K562 (cell line): ENCODE measurements around the gene ASPA. TPM values are rescaled to one million over a fixed set of nuclear protein-coding genes. Genes with fewer than 3 reads are reported as not detected.

Experiments
- ATAC-seq: fragments of 200-7000 bp; cut with Tn5 transposase; 3 replicates; pipeline ENCODE4 v1.9.1; 2020; ENCODE audit warnings: moderate library complexity
- BruUV-seq: library from RNA; stranded (reverse); fragments of 400-500 nt; replicated peaks from 2 replicates; lab custom pipeline; 2021; lab: Mats Ljungman, UMichigan
- CTCF ChIA-PET: fragments of 300-600 bp; formaldehyde crosslinking; extraction: SDS; loops from one replicate; lab custom pipeline; 2021; ENCODE audit warnings: low intra/inter-chr PET ratio; lab: Yijun Ruan, JAX
- POLR2A ChIA-PET: fragments of 300-600, 350-650 bp; sonication (Branson Sonifier 250); formaldehyde crosslinking; extraction: SDS; loops from one replicate; lab custom pipeline; 2021; ENCODE audit warnings: antibody characterized with exemption, inconsistent platforms; lab: Yijun Ruan, JAX
- DNase-seq, 4 experiments: peaks; one replicate each; pipeline versions ENCODE4 v3.0.0 to v3.0.0-alpha.2; 2011 to 2018; ENCODE audit warnings: low spot score in 3 of 4, mixed read lengths in 3 of 4; ENCODE audit errors: extremely low read depth in 1 of 4
- FAIRE-seq: peaks from 2 replicates; lab custom pipeline; 2011; peaks lifted over from hg19 to GRCh38; lab: Jason Lieb, UNC
- H2AFZ ChIP-seq: 2 replicates; pipeline ENCODE4 v1.6.0; 2011; ENCODE audit warnings: low read depth, low read length, control low read depth, inconsistent platforms
- H3K27ac ChIP-seq: fragments of 200-600 bp; 3 replicates; pipeline ENCODE4 v1.8.0; 2011; ENCODE audit warnings: low read depth, mild to moderate bottlenecking, control low read depth, inconsistent platforms, low read length, moderate library complexity, mixed read lengths; ENCODE audit errors: extremely low read depth
- H3K27me3 ChIP-seq, 2 experiments: fragments of 300-600 bp in 1 of 2; 2 replicates in 1 of 2; 3 replicates in 1 of 2; pipeline versions ENCODE4 v1.6.0 to v1.8.0; 2011; ENCODE audit warnings: inconsistent platforms in 2 of 2, low read length in 2 of 2, mild to moderate bottlenecking in 1 of 2, mixed read lengths in 1 of 2, moderate library complexity in 1 of 2; ENCODE audit not compliant: control insufficient read depth in 2 of 2, insufficient read depth in 2 of 2
- H3K36me3 ChIP-seq: fragments of 300-600 bp; 3 replicates; pipeline ENCODE4 v1.8.0; 2011; ENCODE audit warnings: mild to moderate bottlenecking, low read length, inconsistent platforms; ENCODE audit not compliant: control insufficient read depth, insufficient read depth
- H3K4me1 ChIP-seq, 2 experiments: fragments of 200-600 bp in 1 of 2; replicated peaks in 1 of 2; 2 replicates in 1 of 2; 3 replicates in 1 of 2; pipeline versions ENCODE4 v1.5.1 to v1.8.0; 2011; ENCODE audit warnings: inconsistent platforms in 2 of 2, low read length in 2 of 2, mild to moderate bottlenecking in 1 of 2, mixed read lengths in 1 of 2, moderate library complexity in 1 of 2; ENCODE audit not compliant: control insufficient read depth in 2 of 2, insufficient read depth in 2 of 2
- H3K4me2 ChIP-seq: 2 replicates; pipeline ENCODE4 v1.6.1; 2011; ENCODE audit warnings: low read length, control low read depth, inconsistent platforms, mixed read lengths; ENCODE audit not compliant: insufficient read depth
- H3K4me3 ChIP-seq: fragments of 200-600 bp; sonication (generic), shearing (Covaris generic); 2 replicates; pipeline ENCODE4 v1.5.1; 2016; ENCODE audit warnings: control low read depth, inconsistent platforms
- H3K79me2 ChIP-seq: fragments of 200-600 bp; 3 replicates; pipeline ENCODE4 v1.8.0; 2011; ENCODE audit warnings: low read length, inconsistent platforms; ENCODE audit not compliant: control insufficient read depth, insufficient read depth
- H3K9ac ChIP-seq, 2 experiments: 2 replicates each; pipeline versions ENCODE4 v1.6.0 to v1.6.1; 2011; ENCODE audit warnings: low read depth in 2 of 2, low read length in 2 of 2, control low read depth in 1 of 2, inconsistent platforms in 1 of 2, mild to moderate bottlenecking in 1 of 2, mixed read lengths in 1 of 2; ENCODE audit not compliant: insufficient read depth in 1 of 2
- H3K9me1 ChIP-seq: one replicate; pipeline ENCODE4 v1.6.0; 2011; ENCODE audit warnings: inconsistent platforms, mild to moderate bottlenecking, low read length, moderate library complexity; ENCODE audit not compliant: control insufficient read depth, insufficient read depth
- H3K9me3 ChIP-seq: replicated peaks from 2 replicates; pipeline ENCODE4 v1.5.1; 2011; ENCODE audit warnings: low read depth, low read length, inconsistent platforms; ENCODE audit not compliant: control insufficient read depth, insufficient read depth
- H4K20me1 ChIP-seq: replicated peaks from 2 replicates; pipeline ENCODE4 v1.6.1; 2011; ENCODE audit warnings: low read length, inconsistent platforms, mixed read lengths; ENCODE audit not compliant: control insufficient read depth, insufficient read depth
- CEBPG ChIP-seq, 3 experiments: fragments of 200-800 bp in 1 of 3; sonication (Bioruptor generic) in 1 of 3; sonication (generic) in 1 of 3; formaldehyde crosslinking in 1 of 3; IDR thresholded peaks in 2 of 3; conservative IDR thresholded peaks in 1 of 3; 2 replicates each; pipeline versions ENCODE4 v1.6.1 to v1.8.0; 2016 to 2022; ENCODE audit warnings: missing compliant biosample characterization in 2 of 3, missing genetic modification characterization in 2 of 3, mild to moderate bottlenecking in 1 of 3, missing genetic modification reagents in 1 of 3
- DIDO1 ChIP-seq: fragments of 450-650 bp; IDR thresholded peaks from 2 replicates; pipeline ENCODE4 v1.6.1; 2016; ENCODE audit warnings: low read depth, missing biosample characterization, missing genetic modification characterization
- DMBX1 ChIP-seq: fragments of 250-450 bp; sonication (Bioruptor Pico); IDR thresholded peaks from 2 replicates; pipeline ENCODE4 v1.8.0; 2022; ENCODE audit warnings: inconsistent platforms, mild to moderate bottlenecking, moderate library complexity, borderline replicate concordance
- FOXA3 ChIP-seq, 2 experiments: fragments of 450-650 bp in 1 of 2; sonication (generic) in 1 of 2; formaldehyde crosslinking; IDR thresholded peaks in 1 of 2; conservative IDR thresholded peaks in 1 of 2; 2 replicates each; pipeline versions ENCODE4 v1.4.0 to v1.8.0; 2020 to 2022; ENCODE audit warnings: mild to moderate bottlenecking in 2 of 2, missing genetic modification reagents in 1 of 2
- GTF2F1 ChIP-seq: IDR thresholded peaks from 2 replicates; pipeline ENCODE4 v1.6.1; 2011; ENCODE audit warnings: low read depth, low read length, improper control_type of control experiment
- NFRKB ChIP-seq: fragments of 450-650 bp; IDR thresholded peaks from 2 replicates; pipeline ENCODE4 v1.6.1; 2016; ENCODE audit warnings: low read depth
- TCF7 ChIP-seq: sonication (generic); IDR thresholded peaks from 2 replicates; pipeline ENCODE4 v1.6.1; 2016; ENCODE audit warnings: antibody characterized with exemption, borderline replicate concordance
- ZC3H4 ChIP-seq: sonication (generic); formaldehyde crosslinking; IDR thresholded peaks from 2 replicates; pipeline ENCODE4 v1.9.0; 2021; ENCODE audit warnings: missing genetic modification reagents, borderline replicate concordance
- ZNF134 ChIP-seq: fragments of 250-450 bp; sonication (Bioruptor Pico); conservative IDR thresholded peaks from 2 replicates; pipeline ENCODE4 v1.4.0; 2020
- WGBS: fragments of 100-300 bp; shearing (Covaris generic); methylation state at CpG from one replicate; pipeline ENCODE4 v1.1.6; 2016; ENCODE audit warnings: low coverage, mixed read lengths; ENCODE audit not compliant: insufficient coverage; ENCODE audit errors: missing lambda C conversion rate; 5-methylcytosine and 5-hydroxymethylcytosine counted together
- in situ Hi-C: fragments of 300-500 bp; cut with MboI; formaldehyde crosslinking; loops from 4 replicates; pipeline ENCODE4 v1.15.0; 2018; ENCODE audit warnings: inconsistent platforms, mixed read lengths
- intact Hi-C: fragments of 100-400 bp; cut with micrococcal nuclease; formaldehyde crosslinking; loops from 2 replicates; pipeline ENCODE4 v1.14.2; 2022
- polyA plus RNA-seq, 8 experiments: library from polyadenylated mRNA; depleted of rRNA in 4 of 8; stranded (reverse) in 5 of 8; unstranded in 3 of 8; fragments of >200 nt; fragmentation: Nextera tagmentation in 2 of 8; fragmentation: Illumina TruSeq in 1 of 8; extraction: Ambion mirVana in 2 of 8; extraction: Trizol in 1 of 8; gene quantifications; 2 replicates each; pipeline versions ENCODE4 v1.2.1 to v1.2.3, GENCODE V29; 2011 to 2014; ENCODE audit warnings: inconsistent platforms in 1 of 8, missing spikeins in 1 of 8
- total RNA-seq, 7 experiments: library from RNA; depleted of rRNA in 6 of 7; stranded (reverse); fragments of >200 nt in 6 of 7; fragmentation: Illumina TruSeq in 2 of 7; extraction: Trizol in 2 of 7; gene quantifications; 2 replicates each; pipeline versions ENCODE4 v1.2.1 to v1.2.3, GENCODE V29; 2011 to 2021; ENCODE audit warnings: low replicate concordance in 1 of 7
- TF ChIP-seq, protein P1 (sequence below): fragments of 250-450 bp; sonication (Bioruptor Pico); IDR thresholded peaks from 2 replicates; pipeline ENCODE4 v1.8.0; 2022; ENCODE audit warnings: moderate library complexity, mild to moderate bottlenecking, inconsistent platforms
- TF ChIP-seq, protein P2 (sequence below), 2 experiments: fragments of 450-650 bp; conservative IDR thresholded peaks; 2 replicates each; pipeline ENCODE4 v1.6.1; 2017; ENCODE audit warnings: mild to moderate bottlenecking in 2 of 2, moderate library complexity in 2 of 2
- TF ChIP-seq, protein P3 (sequence below): sonication (generic); formaldehyde crosslinking; IDR thresholded peaks from 2 replicates; pipeline ENCODE4 v1.8.0; 2022; ENCODE audit warnings: mild to moderate bottlenecking, missing genetic modification reagents
- TF ChIP-seq, protein P4 (sequence below), 3 experiments: IDR thresholded peaks in 2 of 3; conservative IDR thresholded peaks in 1 of 3; 2 replicates each; pipeline ENCODE4 v1.5.1; 2011 to 2012; ENCODE audit warnings: low read length in 3 of 3, mild to moderate bottlenecking in 3 of 3, control low read depth in 2 of 3, improper control_type of control experiment in 1 of 3, inconsistent platforms in 1 of 3, low read depth in 1 of 3, mixed read lengths in 1 of 3, moderate library complexity in 1 of 3; ENCODE audit not compliant: insufficient read depth in 2 of 3

The ASPA gene
- total and polyA plus RNA-seq, 9 of the 15 experiments (the other 6 are each of a cell fraction or from before 2014, with no cell fraction given) = not detected

DNA sequence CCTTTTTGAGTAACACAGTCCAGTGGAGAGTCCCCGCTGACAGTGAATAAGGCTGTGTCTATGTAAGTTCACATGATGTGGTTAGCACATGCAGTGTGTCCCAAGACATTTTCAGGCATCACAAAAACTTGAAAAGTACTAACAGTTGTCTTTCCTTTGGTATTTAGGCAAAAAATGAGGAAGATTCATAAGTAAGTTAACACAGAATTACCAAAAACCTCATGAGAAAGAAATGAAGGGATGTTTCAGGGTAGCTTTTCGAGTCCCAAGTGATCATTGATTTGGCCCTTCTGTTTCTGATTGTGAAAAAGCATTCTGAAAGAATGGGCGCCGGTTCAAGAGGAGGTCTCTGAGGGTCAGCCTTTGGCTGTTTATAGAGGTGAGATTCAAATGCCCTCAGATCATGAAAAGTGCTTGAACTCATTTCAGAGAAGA, 529 bp upstream of the ASPA start (continued):
- TF ChIP-seq, protein P1, sequence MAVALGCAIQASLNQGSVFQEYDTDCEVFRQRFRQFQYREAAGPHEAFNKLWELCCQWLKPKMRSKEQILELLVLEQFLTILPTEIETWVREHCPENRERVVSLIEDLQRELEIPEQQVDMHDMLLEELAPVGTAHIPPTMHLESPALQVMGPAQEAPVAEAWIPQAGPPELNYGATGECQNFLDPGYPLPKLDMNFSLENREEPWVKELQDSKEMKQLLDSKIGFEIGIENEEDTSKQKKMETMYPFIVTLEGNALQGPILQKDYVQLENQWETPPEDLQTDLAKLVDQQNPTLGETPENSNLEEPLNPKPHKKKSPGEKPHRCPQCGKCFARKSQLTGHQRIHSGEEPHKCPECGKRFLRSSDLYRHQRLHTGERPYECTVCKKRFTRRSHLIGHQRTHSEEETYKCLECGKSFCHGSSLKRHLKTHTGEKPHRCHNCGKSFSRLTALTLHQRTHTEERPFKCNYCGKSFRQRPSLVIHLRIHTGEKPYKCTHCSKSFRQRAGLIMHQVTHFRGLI (CRISPR knock-in tag) = no peak
- TF ChIP-seq DIDO1 (tag) = no peak
- TF ChIP-seq, protein P2, sequence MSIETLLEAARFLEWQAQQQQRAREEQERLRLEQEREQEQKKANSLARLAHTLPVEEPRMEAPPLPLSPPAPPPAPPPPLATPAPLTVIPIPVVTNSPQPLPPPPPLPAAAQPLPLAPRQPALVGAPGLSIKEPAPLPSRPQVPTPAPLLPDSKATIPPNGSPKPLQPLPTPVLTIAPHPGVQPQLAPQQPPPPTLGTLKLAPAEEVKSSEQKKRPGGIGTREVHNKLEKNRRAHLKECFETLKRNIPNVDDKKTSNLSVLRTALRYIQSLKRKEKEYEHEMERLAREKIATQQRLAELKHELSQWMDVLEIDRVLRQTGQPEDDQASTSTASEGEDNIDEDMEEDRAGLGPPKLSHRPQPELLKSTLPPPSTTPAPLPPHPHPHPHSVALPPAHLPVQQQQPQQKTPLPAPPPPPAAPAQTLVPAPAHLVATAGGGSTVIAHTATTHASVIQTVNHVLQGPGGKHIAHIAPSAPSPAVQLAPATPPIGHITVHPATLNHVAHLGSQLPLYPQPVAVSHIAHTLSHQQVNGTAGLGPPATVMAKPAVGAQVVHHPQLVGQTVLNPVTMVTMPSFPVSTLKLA (conservative IDR thresholded peaks at IDR 0.05) = no peak

DNA sequence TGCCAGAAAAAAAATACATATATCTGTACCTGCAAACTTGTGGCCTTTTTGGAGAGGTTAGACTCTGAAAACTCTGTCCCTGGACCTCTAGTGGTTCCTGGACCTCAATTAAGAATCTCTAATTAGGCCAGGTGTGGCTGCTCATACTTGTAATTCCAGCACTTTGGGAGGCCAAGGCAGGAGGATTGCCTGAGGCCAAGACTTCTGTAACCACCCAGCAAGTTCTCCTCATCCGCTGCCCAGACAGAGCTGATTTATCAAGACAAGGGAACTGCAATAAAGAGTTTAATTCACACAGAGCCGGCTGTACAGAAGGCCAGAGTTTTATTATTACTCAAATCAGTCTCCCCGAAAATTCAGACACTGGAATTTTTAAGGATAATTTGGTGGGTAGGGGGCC, 4.2 kb downstream of the ASPA start:
- POLR2A ChIA-PET = no interaction called here
- Histone ChIP-seq H3K27me3 (peaks cover 0 to 4% of the 10 kb centered on the region in 2 experiments; a peak in 1 of 5 replicates), H4K20me1 (no peaks in the 10 kb centered on the region), H3K36me3 (no peaks in the 10 kb centered on the region), H2AFZ (no peak overlapping the region), H3K9ac (no peak overlapping the region), H3K4me1 (no peaks in the 10 kb centered on the region), H3K9me1 (no peaks in the 10 kb centered on the region), H3K4me3 (no peak overlapping the region), H3K9me3 (no peaks in the 10 kb centered on the region), H3K79me2 (no peaks in the 10 kb centered on the region), H3K27ac (no peak overlapping the region), H3K4me2 (no peak overlapping the region)
- DNase-seq (no peak), FAIRE-seq (no peak), ATAC-seq (no peak)
- CTCF ChIA-PET = no interaction called here
- intact Hi-C loops (no loop called here), in situ Hi-C loops (no loop called here)
- 0% methylated on average over 3 of the region's 3 CpGs for WGBS
- no TSS peak for BruUV-seq
- TF ChIP-seq, protein P3, sequence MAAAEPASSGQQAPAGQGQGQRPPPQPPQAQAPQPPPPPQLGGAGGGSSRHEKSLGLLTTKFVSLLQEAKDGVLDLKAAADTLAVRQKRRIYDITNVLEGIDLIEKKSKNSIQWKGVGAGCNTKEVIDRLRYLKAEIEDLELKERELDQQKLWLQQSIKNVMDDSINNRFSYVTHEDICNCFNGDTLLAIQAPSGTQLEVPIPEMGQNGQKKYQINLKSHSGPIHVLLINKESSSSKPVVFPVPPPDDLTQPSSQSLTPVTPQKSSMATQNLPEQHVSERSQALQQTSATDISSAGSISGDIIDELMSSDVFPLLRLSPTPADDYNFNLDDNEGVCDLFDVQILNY (CRISPR knock-in tag) = no peak
- TF ChIP-seq ZC3H4 (CRISPR knock-in tag) (no peak), ZNF134 (no peak), TCF7 (no peak), FOXA3 (CRISPR knock-in tag; conservative IDR thresholded peaks at IDR 0.05 in 1 of 2, IDR thresholded peaks at IDR 0.05 in 1 of 2) (no peak), NFRKB (no peak), DMBX1 (no peak), CEBPG (CRISPR knock-in tag; IDR thresholded peaks at IDR 0.05) (no peak), CEBPG (tag; conservative IDR thresholded peaks at IDR 0.05 in 1 of 2, IDR thresholded peaks at IDR 0.05 in 1 of 2) (no peak), GTF2F1 (no peak)
- TF ChIP-seq, protein P4, sequence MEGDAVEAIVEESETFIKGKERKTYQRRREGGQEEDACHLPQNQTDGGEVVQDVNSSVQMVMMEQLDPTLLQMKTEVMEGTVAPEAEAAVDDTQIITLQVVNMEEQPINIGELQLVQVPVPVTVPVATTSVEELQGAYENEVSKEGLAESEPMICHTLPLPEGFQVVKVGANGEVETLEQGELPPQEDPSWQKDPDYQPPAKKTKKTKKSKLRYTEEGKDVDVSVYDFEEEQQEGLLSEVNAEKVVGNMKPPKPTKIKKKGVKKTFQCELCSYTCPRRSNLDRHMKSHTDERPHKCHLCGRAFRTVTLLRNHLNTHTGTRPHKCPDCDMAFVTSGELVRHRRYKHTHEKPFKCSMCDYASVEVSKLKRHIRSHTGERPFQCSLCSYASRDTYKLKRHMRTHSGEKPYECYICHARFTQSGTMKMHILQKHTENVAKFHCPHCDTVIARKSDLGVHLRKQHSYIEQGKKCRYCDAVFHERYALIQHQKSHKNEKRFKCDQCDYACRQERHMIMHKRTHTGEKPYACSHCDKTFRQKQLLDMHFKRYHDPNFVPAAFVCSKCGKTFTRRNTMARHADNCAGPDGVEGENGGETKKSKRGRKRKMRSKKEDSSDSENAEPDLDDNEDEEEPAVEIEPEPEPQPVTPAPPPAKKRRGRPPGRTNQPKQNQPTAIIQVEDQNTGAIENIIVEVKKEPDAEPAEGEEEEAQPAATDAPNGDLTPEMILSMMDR (IDR thresholded peaks at IDR 0.05 in 2 of 3, conservative IDR thresholded peaks at IDR 0.05 in 1 of 3; ENCODE audit: insufficient read depth in 2 of 3, low read depth in 1 of 3, low read length in 3 of 3) = no peak
